Uterus (tissue), 2 donors: ENCODE measurements around the gene CDH8.

Experiments
- CTCF ChIP-seq, 4 experiments: fragments of 200-600 bp in 2 of 4; fragments of 450-650 bp in 2 of 4; sonication (generic) in 2 of 4; IDR thresholded peaks; one replicate each; pipeline ENCODE4 v1.5.1; 2016 to 2019; ENCODE audit warnings: antibody characterized with exemption in 4 of 4, mild to moderate bottlenecking in 2 of 4, moderate library complexity in 1 of 4
- POLR2A ChIP-seq, 2 donors: fragments of 450-650 bp; IDR thresholded peaks; one replicate each; pipeline ENCODE4 v1.6.1; 2016; ENCODE audit warnings: antibody characterized with exemption in 2 of 2, mild to moderate bottlenecking in 1 of 2, moderate library complexity in 1 of 2

GRCh38 chr16:61877436-61877835, 158.8 kb downstream of the CDH8 start:
- TF ChIP-seq CTCF (IDR thresholded peaks at IDR 0.05) (no peak), POLR2A (IDR thresholded peaks at IDR 0.05) (no peak)
